Right lung (tissue), 5 donors: ENCODE results near the gene ZNF595. TPM values are rescaled to one million over a fixed set of nuclear protein-coding genes. Genes with fewer than 3 reads are reported as not detected.

Source experiments
- polyA plus RNA-seq, 5 donors: library from polyadenylated mRNA; unstranded; fragments of 120-200 nt; gene quantifications; one replicate each; pipeline versions ENCODE4 v1.2.1 to v1.2.3, GENCODE V29; 2013; ENCODE audit warnings: inconsistent platforms in 1 of 5, low replicate concordance in 1 of 5; ENCODE audit not compliant: insufficient read length in 5 of 5, insufficient read depth in 1 of 5

ZNF595 gene
- polyA plus RNA-seq, 5 donors: 13.9 to 22.7 (median 18.2) TPM

Other genes starting within 250 kb of the ZNF595 start
- 10 to 100 TPM in 3 of 5 donors, 1 to 10 TPM in 2; 7.4 to 15.6 (median 13.1) TPM for gene ZNF718, start 71.2 kb downstream of the ZNF595 start, polyA plus RNA-seq